HG03457 (cell line): ENCODE measurements around the gene CLDN1.
"Not testable (repeated sequence)": the region's sequence is repeated elsewhere in the genome, so short reads cannot be mapped to it uniquely, and the experiment has no call there.

ENCODE experiments used
- ATAC-seq: cut with Tn5 transposase; IDR thresholded peaks from one replicate; pipeline ENCODE4 v1.9.1; 2021; ENCODE audit warnings: moderate number of reproducible peaks; ENCODE audit not compliant: unreplicated experiment

Gene CLDN1

GRCh38 chr3:190299969-190300368 is 22.3 kb downstream of the CLDN1 start:
- no peak for ATAC-seq

- no peak for ATAC-seq
Measured at GRCh38 chr3:190294030-190294429, 28.2 kb downstream of the CLDN1 start.

- no peak for ATAC-seq
Measured at GRCh38 chr3:190293621-190294020, 28.6 kb downstream of the CLDN1 start.

GRCh38 chr3:190291994-190292584 is 30.2 kb downstream of the CLDN1 start:
- no peak for ATAC-seq

GRCh38 chr3:190289989-190290388 is 32.3 kb downstream of the CLDN1 start:
- no peak for ATAC-seq

GRCh38 chr3:190288836-190289235 is 33.4 kb downstream of the CLDN1 start:
- no peak for ATAC-seq

GRCh38 chr3:190286014-190286413 is 36.2 kb downstream of the CLDN1 start:
- no peak for ATAC-seq

GRCh38 chr3:190281308-190282051 is 40.8 kb downstream of the CLDN1 start:
- ATAC-seq: no peak

GRCh38 chr3:190279690-190280089 is 42.6 kb downstream of the CLDN1 start:
- ATAC-seq: no peak

- ATAC-seq: no peak
Measured at GRCh38 chr3:190272747-190273146, 49.5 kb downstream of the CLDN1 start.

- no peak for ATAC-seq
Measured at GRCh38 chr3:190269101-190269500, 53.1 kb downstream of the CLDN1 start.

GRCh38 chr3:190267464-190267863 is 54.8 kb downstream of the CLDN1 start:
- not testable (repeated sequence) for ATAC-seq

- ATAC-seq: no peak
Measured at GRCh38 chr3:190266913-190267290, 55.3 kb downstream of the CLDN1 start.

GRCh38 chr3:190266265-190266912 is 55.9 kb downstream of the CLDN1 start:
- no peak for ATAC-seq

- no peak for ATAC-seq
Measured at GRCh38 chr3:190265796-190266195, 56.5 kb downstream of the CLDN1 start.

GRCh38 chr3:190265126-190265525 is 57.1 kb downstream of the CLDN1 start:
- no peak for ATAC-seq

- ATAC-seq: no peak
Measured at GRCh38 chr3:190261740-190262139, 60.5 kb downstream of the CLDN1 start.

- no peak for ATAC-seq
Measured at GRCh38 chr3:190261015-190261414, 61.2 kb downstream of the CLDN1 start.

GRCh38 chr3:190260301-190260700 is 61.9 kb downstream of the CLDN1 start:
- no peak for ATAC-seq

GRCh38 chr3:190258634-190259033 is 63.6 kb downstream of the CLDN1 start:
- no peak for ATAC-seq
